GM23338 (cell line): ENCODE data around the gene NDEL1. TPM values are rescaled to one million over a fixed set of nuclear protein-coding genes. Genes with fewer than 3 reads are reported as not detected.

Experiments used
- ATAC-seq: fragments of 200-7000 bp; cut with Tn5 transposase; 3 replicates; pipeline ENCODE4 v1.9.1; 2020
- DNase-seq: peaks from one replicate; pipeline ENCODE4 v3.0.0-alpha.2; 2015; ENCODE audit warnings: low spot score
- H2AFZ ChIP-seq: fragments of 200-600 bp; sonication (generic); 2 replicates; pipeline ENCODE4 v1.8.0; 2016; ENCODE audit warnings: antibody characterized with exemption, mild to moderate bottlenecking, moderate library complexity
- H3F3A ChIP-seq: fragments of 200-600 bp; sonication (generic); replicated peaks from 2 replicates; pipeline ENCODE4 v1.8.0; 2017; ENCODE audit warnings: antibody characterized with exemption, mixed run types, low read depth
- H3K27ac ChIP-seq: fragments of 200-600 bp; sonication (generic); 2 replicates; pipeline ENCODE4 v1.6.1; 2016; ENCODE audit warnings: low read depth
- H3K27me3 ChIP-seq: fragments of 200-600 bp; sonication (generic); 2 replicates; pipeline ENCODE4 v1.8.0; 2016; ENCODE audit warnings: mild to moderate bottlenecking, mixed run types, moderate library complexity; ENCODE audit not compliant: insufficient read depth
- H3K36me3 ChIP-seq: fragments of 200-600 bp; sonication (generic); 2 replicates; pipeline ENCODE4 v1.8.0; 2016; ENCODE audit warnings: mild to moderate bottlenecking; ENCODE audit not compliant: insufficient read depth
- H3K4me1 ChIP-seq: fragments of 200-600 bp; sonication (generic); 2 replicates; pipeline ENCODE4 v1.8.0; 2016; ENCODE audit warnings: mild to moderate bottlenecking, moderate library complexity; ENCODE audit not compliant: insufficient read depth
- H3K4me2 ChIP-seq: fragments of 200-600 bp; sonication (generic); 2 replicates; pipeline ENCODE4 v1.7.1; 2017; ENCODE audit warnings: mixed run types
- H3K4me3 ChIP-seq: fragments of 200-600 bp; sonication (generic); 2 replicates; pipeline ENCODE4 v1.6.1; 2016; ENCODE audit warnings: mixed run types
- H3K79me2 ChIP-seq: fragments of 200-600 bp; sonication (generic); replicated peaks from 2 replicates; pipeline ENCODE4 v1.8.0; 2017; ENCODE audit warnings: mild to moderate bottlenecking; ENCODE audit not compliant: insufficient read depth
- H3K9me2 ChIP-seq: fragments of 200-600 bp; sonication (generic); 2 replicates; pipeline ENCODE4 v1.8.0; 2017; ENCODE audit not compliant: insufficient read depth
- H4K20me1 ChIP-seq: fragments of 200-600 bp; sonication (generic); replicated peaks from 2 replicates; pipeline ENCODE4 v1.8.0; 2017; ENCODE audit warnings: mild to moderate bottlenecking; ENCODE audit not compliant: insufficient read depth
- H3K27ac Mint-ChIP-seq: 2 replicates; pipeline ENCODE4 v1.8.0; 2020; ENCODE audit warnings: inconsistent platforms, mild to moderate bottlenecking, moderate library complexity, mixed read lengths
- H3K27me3 Mint-ChIP-seq: 3 replicates; pipeline ENCODE4 v1.8.0; 2022; ENCODE audit warnings: low read depth, mild to moderate bottlenecking, moderate library complexity, mixed read lengths, inconsistent platforms; ENCODE audit not compliant: insufficient read depth, poor library complexity
- H3K36me3 Mint-ChIP-seq: 3 replicates; pipeline ENCODE4 v1.8.0; 2021; ENCODE audit warnings: low read depth, mild to moderate bottlenecking, inconsistent platforms, moderate library complexity, mixed read lengths
- H3K4me1 Mint-ChIP-seq: 3 replicates; pipeline ENCODE4 v1.8.0; 2020; ENCODE audit warnings: mild to moderate bottlenecking, inconsistent platforms, mixed read lengths
- H3K4me3 Mint-ChIP-seq: 3 replicates; pipeline ENCODE4 v1.8.0; 2021; ENCODE audit warnings: moderate library complexity, mild to moderate bottlenecking, inconsistent platforms, mixed read lengths
- H3K9me3 Mint-ChIP-seq: 3 replicates; pipeline ENCODE4 v1.8.0; 2020; ENCODE audit warnings: moderate library complexity, mild to moderate bottlenecking, inconsistent platforms, mixed read lengths
- CREB1 ChIP-seq: fragments of 250-450 bp; sonication (Bioruptor Pico); IDR thresholded peaks from 2 replicates; pipeline ENCODE4 v1.5.0; 2020; ENCODE audit warnings: low read depth, mild to moderate bottlenecking, moderate library complexity
- CTCF ChIP-seq, 2 experiments: fragments of 200-600 bp in 1 of 2; sonication (generic) in 1 of 2; conservative IDR thresholded peaks; 2 replicates each; pipeline versions ENCODE4 v1.5.1 to v1.6.1; 2016 to 2017; ENCODE audit warnings: antibody characterized with exemption in 2 of 2, low read depth in 2 of 2, mild to moderate bottlenecking in 2 of 2, moderate library complexity in 1 of 2
- ETS1 ChIP-seq: IDR thresholded peaks from 2 replicates; pipeline ENCODE4 v1.6.1; 2016; ENCODE audit warnings: antibody characterized with exemption
- EZH2 ChIP-seq: fragments of 200-600 bp; sonication (generic); IDR thresholded peaks from one replicate; pipeline ENCODE4 v1.8.0; 2017; ENCODE audit warnings: antibody characterized with exemption, mild to moderate bottlenecking, low read depth; ENCODE audit not compliant: unreplicated experiment
- POLR2AphosphoS5 ChIP-seq: IDR thresholded peaks from 2 replicates; pipeline ENCODE4 v1.6.1; 2016; ENCODE audit warnings: antibody characterized with exemption, low read depth
- ZNF114 ChIP-seq: fragments of 250-450 bp; sonication (Bioruptor Pico); IDR thresholded peaks from 2 replicates; pipeline ENCODE4 v1.5.0; 2020; ENCODE audit warnings: mild to moderate bottlenecking, moderate library complexity
- ZNF331 ChIP-seq: fragments of 250-450 bp; sonication (Bioruptor Pico); IDR thresholded peaks from 2 replicates; pipeline ENCODE4 v1.5.0; 2020; ENCODE audit warnings: low read depth, mild to moderate bottlenecking, moderate library complexity
- polyA plus RNA-seq: library from polyadenylated mRNA; unstranded; fragments of >200 nt; fragmentation: Nextera tagmentation; extraction: Ambion mirVana; gene quantifications from 2 replicates; pipeline ENCODE4 v1.2.1, GENCODE V29; 2016
- total RNA-seq: library from RNA; depleted of rRNA; stranded (reverse); fragments of >200 nt; shearing (Covaris generic); gene quantifications from 2 replicates; pipeline ENCODE4 v1.2.3, GENCODE V29; 2014

The NDEL1 gene
- total and polyA plus RNA-seq, 2 experiments from 2014 or later, result 21.2 to 26.0 TPM

- no peaks in the 10 kb centered on the region for H3F3A ChIP-seq
- TF ChIP-seq ZNF331, result no peak
- no peaks in the 10 kb centered on the region for H3K9me3 Mint-ChIP-seq
These were observed 24.8 kb upstream of the NDEL1 start for GRCh38 chr17:8410883-8411238.

GRCh38 chr17:8412089-8412488 lies 23.6 kb upstream of the NDEL1 start:
- no peak for ATAC-seq
- Histone ChIP-seq H3K4me2 (no peak overlapping the region), H3K4me3 (no peak overlapping the region), H4K20me1 (no peaks in the 10 kb centered on the region), H3K36me3 (no peaks in the 10 kb centered on the region), H2AFZ (no peak overlapping the region), H3K27me3 (no peaks in the 10 kb centered on the region), H3K4me1 (peaks cover 9% of the 10 kb centered on the region; the same call in 1 of the 2 replicates), H3K27ac (no peak overlapping the region), H3F3A (no peaks in the 10 kb centered on the region), H3K79me2 (no peaks in the 10 kb centered on the region), H3K9me2 (no peaks in the 10 kb centered on the region)
- Mint-ChIP-seq H3K36me3 (no peaks in the 10 kb centered on the region), H3K4me1 (peaks cover 6% of the 10 kb centered on the region), H3K4me3 (no peak overlapping the region), H3K27ac (no peak overlapping the region), H3K27me3 (peaks cover 16% of the 10 kb centered on the region), H3K9me3 (no peaks in the 10 kb centered on the region)
- no peak for TF ChIP-seq POLR2AphosphoS5
- TF ChIP-seq EZH2, result no peak
- no peak for TF ChIP-seq ZNF114 (CRISPR knock-in tag)
- no peak for DNase-seq

More at GRCh38 chr17:8410883-8411238, 24.8 kb upstream of the NDEL1 start:
- no peak overlapping the region for H3K4me3 ChIP-seq
- no peak overlapping the region for H3K4me2 ChIP-seq
- Mint-ChIP-seq H3K4me3 (no peak overlapping the region), H3K4me1 (peaks cover 6% of the 10 kb centered on the region), H3K27ac (no peak overlapping the region), H3K36me3 (no peaks in the 10 kb centered on the region), H3K27me3 (peaks cover 16% of the 10 kb centered on the region)
- H4K20me1 ChIP-seq, result no peaks in the 10 kb centered on the region
- DNase-seq (no peak), ATAC-seq (no peak)
- H3K4me1 ChIP-seq, result peaks cover 9% of the 10 kb centered on the region; the same call in 1 of the 2 replicates
- no peaks in the 10 kb centered on the region for H3K36me3 ChIP-seq
- no peak overlapping the region for H3K27ac ChIP-seq
- H3K27me3 ChIP-seq, result no peaks in the 10 kb centered on the region
- peak overlapping the region; percentile 50 for H2AFZ ChIP-seq
- H3K9me2 ChIP-seq, result no peaks in the 10 kb centered on the region
- H3K79me2 ChIP-seq, result no peaks in the 10 kb centered on the region

GRCh38 chr17:8413328-8413727 lies 22.4 kb upstream of the NDEL1 start:
- Histone ChIP-seq H4K20me1 (no peaks in the 10 kb centered on the region), H2AFZ (no peak overlapping the region), H3K9me2 (no peaks in the 10 kb centered on the region), H3F3A (no peaks in the 10 kb centered on the region), H3K4me3 (no peak overlapping the region), H3K27me3 (no peaks in the 10 kb centered on the region), H3K27ac (no peak overlapping the region), H3K4me1 (peaks cover 6% of the 10 kb centered on the region; the same call in 1 of the 2 replicates), H3K79me2 (no peaks in the 10 kb centered on the region), H3K4me2 (no peak overlapping the region), H3K36me3 (no peaks in the 10 kb centered on the region)
- H3K36me3 Mint-ChIP-seq, result no peaks in the 10 kb centered on the region
- DNase-seq (no peak), ATAC-seq (no peak)
- no peak overlapping the region for H3K27ac Mint-ChIP-seq
- H3K4me3 Mint-ChIP-seq, result no peak overlapping the region
- H3K9me3 Mint-ChIP-seq, result no peaks in the 10 kb centered on the region
- no peak for TF ChIP-seq CREB1 (CRISPR knock-in tag)
- TF ChIP-seq POLR2AphosphoS5, result no peak
- no peak for TF ChIP-seq ZNF331
- H3K4me1 Mint-ChIP-seq, result peaks cover 4% of the 10 kb centered on the region; the same call in 2 of the 3 replicates
- peaks cover 13% of the 10 kb centered on the region for H3K27me3 Mint-ChIP-seq

GRCh38 chr17:8413938-8414337 lies 21.7 kb upstream of the NDEL1 start:
- ATAC-seq (no peak), DNase-seq (no peak)
- Histone ChIP-seq H3K36me3 (no peaks in the 10 kb centered on the region), H3K27ac (no peak overlapping the region), H3K4me3 (no peak overlapping the region), H3F3A (no peaks in the 10 kb centered on the region), H3K4me2 (no peak overlapping the region), H2AFZ (no peak overlapping the region), H4K20me1 (no peaks in the 10 kb centered on the region), H3K4me1 (0 out of 2 replicates have a peak, but pooled peaks cover 3% of the 10 kb centered on the region), H3K79me2 (no peaks in the 10 kb centered on the region), H3K9me2 (no peaks in the 10 kb centered on the region), H3K27me3 (no peaks in the 10 kb centered on the region)
- no peaks in the 10 kb centered on the region for H3K36me3 Mint-ChIP-seq
- peaks cover 10% of the 10 kb centered on the region for H3K27me3 Mint-ChIP-seq
- no peak overlapping the region for H3K27ac Mint-ChIP-seq
- no peaks in the 10 kb centered on the region for H3K4me1 Mint-ChIP-seq
- no peak overlapping the region for H3K4me3 Mint-ChIP-seq
- H3K9me3 Mint-ChIP-seq, result no peaks in the 10 kb centered on the region
- no peak for TF ChIP-seq CTCF (conservative IDR thresholded peaks at IDR 0.05; ENCODE audit: low read depth in 2 of 2)
- no peak for TF ChIP-seq ETS1
- no peak for TF ChIP-seq ZNF114 (CRISPR knock-in tag)
